A549 (cell line): ENCODE measurements around the gene GAA. TPM values are rescaled to one million over a fixed set of nuclear protein-coding genes. Genes with fewer than 3 reads are reported as not detected.

Experiments used
- ATAC-seq, 2 experiments: fragments of 200-7000 bp in 1 of 2; fragments of >200 bp in 1 of 2; cut with Nextera tagmentation in 1 of 2; cut with Tn5 transposase in 1 of 2; 3 replicates each; pipeline versions ENCODE4 v1.8.0 to v1.9.1; 2018 to 2020; ENCODE audit warnings: mild to moderate bottlenecking in 1 of 2, moderate library complexity in 1 of 2
- CTCF ChIA-PET: fragments of 300-600 bp; sonication (Branson Sonifier 250); formaldehyde crosslinking; extraction: SDS; loops from one replicate; lab custom pipeline; 2021; ENCODE audit warnings: antibody characterized with exemption, inconsistent platforms; lab: Yijun Ruan, JAX
- POLR2A ChIA-PET: fragments of 350-600 bp; formaldehyde crosslinking; extraction: SDS; loops from one replicate; lab custom pipeline; 2021; ENCODE audit warnings: antibody characterized with exemption, inconsistent platforms; lab: Yijun Ruan, JAX
- DNase-seq, 2 experiments: peaks; one replicate each; pipeline versions ENCODE4 v3.0.0 to v3.0.0-alpha.2; 2011 to 2016; ENCODE audit warnings: low read depth in 1 of 2, low spot score in 1 of 2
- FAIRE-seq: peaks from 2 replicates; lab custom pipeline; 2011; peaks lifted over from hg19 to GRCh38; lab: Jason Lieb, UNC
- H3K27ac ChIP-seq, 2 experiments: fragments of >200 bp; sonication (Bioruptor Twin); formaldehyde crosslinking; 3 replicates each; pipeline ENCODE4 v1.5.1; 2016 to 2017
- H3K4me1 ChIP-seq: fragments of >200 bp; sonication (Bioruptor Twin); formaldehyde crosslinking; 3 replicates; pipeline ENCODE4 v1.6.1; 2016
- H3K4me2 ChIP-seq: fragments of >200 bp; sonication (Bioruptor Twin); formaldehyde crosslinking; 3 replicates; pipeline ENCODE4 v1.6.1; 2016
- H3K4me3 ChIP-seq: fragments of >200 bp; sonication (Bioruptor Twin); formaldehyde crosslinking; 3 replicates; pipeline ENCODE4 v1.5.1; 2016
- H3K9me3 ChIP-seq: fragments of >200 bp; sonication (Bioruptor Twin); formaldehyde crosslinking; 3 replicates; pipeline ENCODE4 v1.6.1; 2016
- ATOH8 ChIP-seq: fragments of 250-450 bp; sonication (Bioruptor Pico); IDR thresholded peaks from 2 replicates; pipeline ENCODE4 v1.5.0; 2020; ENCODE audit warnings: low read depth, mild to moderate bottlenecking, moderate library complexity
- BHLHE40 ChIP-seq: IDR thresholded peaks from 2 replicates; pipeline ENCODE4 v1.6.1; 2012; ENCODE audit warnings: low read depth, low read length, inconsistent platforms
- CTCF ChIP-seq: fragments of >200 bp; sonication (Bioruptor Twin); formaldehyde crosslinking; IDR thresholded peaks from 3 replicates; pipeline ENCODE4 v1.5.1; 2016
- EHMT2 ChIP-seq: fragments of 200-600 bp; sonication (generic); IDR thresholded peaks from 2 replicates; pipeline ENCODE4 v1.6.1; 2016; ENCODE audit warnings: antibody characterized with exemption, low read depth, mild to moderate bottlenecking, moderate library complexity
- ESRRA ChIP-seq: fragments of 150-350 bp; IDR thresholded peaks from 2 replicates; pipeline ENCODE4 v1.6.1; 2014; ENCODE audit warnings: mild to moderate bottlenecking, low read length, borderline replicate concordance
- FOSL2 ChIP-seq, 2 experiments: fragments of 450-650 bp in 1 of 2; fragments of >200 bp in 1 of 2; sonication (Bioruptor Twin) in 1 of 2; formaldehyde crosslinking; IDR thresholded peaks; 2 replicates each; pipeline versions ENCODE4 v1.5.0 to v1.6.1; 2016 to 2020; ENCODE audit warnings: mild to moderate bottlenecking in 1 of 2, moderate library complexity in 1 of 2
- FOXS1 ChIP-seq: fragments of 250-450 bp; sonication (Bioruptor Pico); IDR thresholded peaks from 2 replicates; pipeline ENCODE4 v1.5.0; 2020; ENCODE audit warnings: mild to moderate bottlenecking, moderate library complexity
- HEYL ChIP-seq: fragments of 250-450 bp; sonication (Bioruptor Pico); IDR thresholded peaks from 2 replicates; pipeline ENCODE4 v1.8.0; 2021; ENCODE audit warnings: mild to moderate bottlenecking, moderate library complexity
- JUN ChIP-seq, 2 experiments: fragments of >200 bp; sonication (Bioruptor Twin); formaldehyde crosslinking; IDR thresholded peaks; 2 replicates in 1 of 2; 3 replicates in 1 of 2; pipeline ENCODE4 v1.6.1; 2016 to 2017
- JUNB ChIP-seq: fragments of >200 bp; sonication (Bioruptor Twin); formaldehyde crosslinking; IDR thresholded peaks from 2 replicates; pipeline ENCODE4 v1.6.1; 2016
- MAFK ChIP-seq: fragments of 450-650 bp; IDR thresholded peaks from 2 replicates; pipeline ENCODE4 v1.6.1; 2014; ENCODE audit not compliant: partially characterized antibody
- NFE2L2 ChIP-seq: fragments of 150-350 bp; conservative IDR thresholded peaks from 2 replicates; pipeline ENCODE4 v1.6.1; 2014; ENCODE audit warnings: low read length
- NPAS2 ChIP-seq: fragments of 250-450 bp; sonication (Bioruptor Pico); IDR thresholded peaks from 2 replicates; pipeline ENCODE4 v1.8.0; 2022; ENCODE audit warnings: mild to moderate bottlenecking, moderate library complexity, borderline replicate concordance
- NR3C1 ChIP-seq: fragments of >200 bp; sonication (Bioruptor Twin); formaldehyde crosslinking; IDR thresholded peaks from 3 replicates; pipeline ENCODE4 v1.6.1; 2017
- POLR2A ChIP-seq: IDR thresholded peaks from 2 replicates; pipeline ENCODE4 v1.6.1; 2012; ENCODE audit warnings: mild to moderate bottlenecking, low read length
- RAD21 ChIP-seq, 2 experiments: fragments of >200 bp in 1 of 2; sonication (Bioruptor Twin) in 1 of 2; formaldehyde crosslinking in 1 of 2; IDR thresholded peaks in 1 of 2; conservative IDR thresholded peaks in 1 of 2; 2 replicates in 1 of 2; 3 replicates in 1 of 2; pipeline ENCODE4 v1.6.1; 2012 to 2018; ENCODE audit warnings: inconsistent platforms in 1 of 2
- RNF2 ChIP-seq: fragments of 200-600 bp; sonication (generic); IDR thresholded peaks from 2 replicates; pipeline ENCODE4 v1.6.1; 2016; ENCODE audit warnings: low read depth, mild to moderate bottlenecking, antibody characterized with exemption, moderate library complexity, borderline replicate concordance
- SMC3 ChIP-seq: fragments of >200 bp; sonication (Bioruptor Twin); formaldehyde crosslinking; IDR thresholded peaks from 3 replicates; pipeline ENCODE4 v1.6.1; 2018; ENCODE audit warnings: inconsistent platforms
- USF2 ChIP-seq: fragments of 450-650 bp; IDR thresholded peaks from 2 replicates; pipeline ENCODE4 v1.6.1; 2014; ENCODE audit warnings: antibody characterized with exemption
- ZC3H11A ChIP-seq: fragments of 450-650 bp; IDR thresholded peaks from 2 replicates; pipeline ENCODE4 v1.6.1; 2014; ENCODE audit warnings: antibody characterized with exemption, mild to moderate bottlenecking
- ZFP36 ChIP-seq: fragments of 450-650 bp; IDR thresholded peaks from 2 replicates; pipeline ENCODE4 v1.6.1; 2014; ENCODE audit warnings: borderline replicate concordance; ENCODE audit not compliant: partially characterized antibody
- ZSCAN20 ChIP-seq: fragments of 250-450 bp; sonication (Bioruptor Pico); IDR thresholded peaks from 2 replicates; pipeline ENCODE4 v1.8.0; 2022; ENCODE audit warnings: mild to moderate bottlenecking, moderate library complexity
- WGBS: methylation state at CpG from one replicate; pipeline ENCODE4 v1.1.6; 2017; ENCODE audit errors: missing lambda C conversion rate; 5-methylcytosine and 5-hydroxymethylcytosine counted together
- polyA plus RNA-seq, 4 experiments: library from polyadenylated mRNA; depleted of rRNA in 3 of 4; stranded (reverse); fragments of >200 nt; fragmentation: RNase III in 1 of 4; extraction: RNeasy Plus Mini Kit Qiagen cat#74134 plus additional on column Dnase treatment in 1 of 4; gene quantifications; 2 replicates in 3 of 4; 3 replicates in 1 of 4; pipeline ENCODE4 v1.2.3, GENCODE V29; 2011 to 2017

Gene GAA
- polyA plus RNA-seq, 2 of the 4 experiments (the other 2 are of a cell fraction) = 5.7 to 47.4 TPM

- POLR2A ChIA-PET = no interaction called here
Measured at GRCh38 chr17:80166446-80166845, 65.1 kb downstream of the GAA start.

GRCh38 chr17:80168371-80168770 lies 67.0 kb downstream of the GAA start:
- 80% methylated on average over 5 of the region's 5 CpGs for WGBS
- no peak for TF ChIP-seq HEYL (CRISPR knock-in tag)
- no peak for TF ChIP-seq EHMT2
- no peak for TF ChIP-seq CTCF
- TF ChIP-seq, all 56 proteins: peak for 0
- H3K4me2 ChIP-seq = no peak overlapping the region
- no peaks in the 10 kb centered on the region for H3K9me3 ChIP-seq
- no peak overlapping the region for H3K4me3 ChIP-seq
- FAIRE-seq = no peak
- no peak overlapping the region for H3K27ac ChIP-seq
- CTCF ChIA-PET = interaction anchor here (0.8 to 1.6 kb wide), 3 partner anchors 27 to 163 kb away, joined by 3 to 4 read pairs (median 3); no protein-coding TSS in a partner anchor
- POLR2A ChIA-PET = interaction anchor here (0.6 kb wide), 1 partner anchor 29 kb away, joined by 4 read pairs; no protein-coding TSS in a partner anchor
- no peak for DNase-seq
- ATAC-seq = no peak
- H3K4me1 ChIP-seq = no peaks in the 10 kb centered on the region

More at GRCh38 chr17:80166446-80166845, 65.1 kb downstream of the GAA start:
- CTCF ChIA-PET = interaction anchor here (1.4 to 2.2 kb wide), 5 partner anchors 13 to 158 kb away, joined by 3 to 7 read pairs (median 4); partner anchors contain the start of gene GAA
- no peak for FAIRE-seq
- TF ChIP-seq JUN (IDR thresholded peaks at IDR 0.05) (no peak), ZSCAN20 (CRISPR knock-in tag) (no peak), ZFP36 (no peak), NFE2L2 (no peak), JUNB (no peak), ATOH8 (CRISPR knock-in tag) (no peak), RAD21 (conservative IDR thresholded peaks at IDR 0.05 in 1 of 2, IDR thresholded peaks at IDR 0.05 in 1 of 2) (no peak), FOXS1 (CRISPR knock-in tag) (no peak), NPAS2 (no peak), USF2 (no peak), MAFK (no peak)
- TF ChIP-seq, all 56 proteins: peak for 0
- Histone ChIP-seq H3K27ac (no peak overlapping the region), H3K4me2 (no peak overlapping the region), H3K9me3 (no peaks in the 10 kb centered on the region), H3K4me1 (no peaks in the 10 kb centered on the region), H3K4me3 (no peak overlapping the region)
- DNase-seq (no peak), ATAC-seq (peak in 1 of 2 experiments; percentile 20; a peak in 2 of 6 replicates)
- WGBS = 81% methylated on average over 6 of the region's 6 CpGs

GRCh38 chr17:80169107-80169506 lies 67.7 kb downstream of the GAA start:
- Histone ChIP-seq H3K4me3 (no peak overlapping the region), H3K27ac (no peak overlapping the region), H3K4me2 (no peak overlapping the region), H3K9me3 (no peaks in the 10 kb centered on the region), H3K4me1 (no peaks in the 10 kb centered on the region)
- 67% methylated on average over 5 of the region's 5 CpGs for WGBS
- DNase-seq = no peak
- TF ChIP-seq RNF2 (no peak), SMC3 (no peak), BHLHE40 (no peak), ESRRA (no peak), ZC3H11A (no peak), POLR2A (no peak), FOSL2 (IDR thresholded peaks at IDR 0.05) (no peak), FOSL2 (CRISPR knock-in tag; IDR thresholded peaks at IDR 0.05) (no peak), ATOH8 (CRISPR knock-in tag) (no peak), NR3C1 (no peak), NFE2L2 (no peak)
- POLR2A ChIA-PET = interaction anchor here (0.6 kb wide), 1 partner anchor 28 kb away, joined by 4 read pairs; no protein-coding TSS in a partner anchor
- CTCF ChIA-PET = interaction anchor here (0.8 to 1.6 kb wide), 3 partner anchors 26 to 164 kb away, joined by 3 to 4 read pairs (median 3); no protein-coding TSS in a partner anchor
- FAIRE-seq = no peak
- no peak for ATAC-seq
